Mesenchymal stem cell (in vitro differentiated cells and primary cell): ENCODE measurements around the gene ENO2.
"Not testable (repeated sequence)": the region's sequence is repeated elsewhere in the genome, so short reads cannot be mapped to it uniquely, and the experiment has no call there.

Experiments
- DNase-seq: peaks from one replicate; pipeline ENCODE4 v3.0.0-alpha.2; 2013
- H2AFZ ChIP-seq: one replicate; pipeline ENCODE4 v1.6.1; 2013; ENCODE audit warnings: low read depth, mild to moderate bottlenecking, control low read depth, inconsistent platforms, low read length, moderate library complexity
- H2AK5ac ChIP-seq: 2 replicates; pipeline ENCODE4 v1.6.1; 2013; ENCODE audit warnings: low read length, moderate library complexity, mild to moderate bottlenecking, inconsistent platforms; ENCODE audit not compliant: severe bottlenecking
- H2BK120ac ChIP-seq: one replicate; pipeline ENCODE4 v1.6.1; 2013; ENCODE audit warnings: low read depth, mild to moderate bottlenecking, inconsistent platforms, low read length, moderate library complexity
- H2BK12ac ChIP-seq, 2 experiments: one replicate each; pipeline ENCODE4 v1.6.1; 2013; ENCODE audit warnings: inconsistent platforms in 2 of 2, low read length in 2 of 2, mild to moderate bottlenecking in 2 of 2, moderate library complexity in 2 of 2, control low read depth in 1 of 2
- H2BK15ac ChIP-seq: one replicate; pipeline ENCODE4 v1.6.1; 2013; ENCODE audit warnings: mild to moderate bottlenecking, low read depth, inconsistent platforms; ENCODE audit not compliant: poor library complexity, severe bottlenecking
- H2BK5ac ChIP-seq: 2 replicates; pipeline ENCODE4 v1.6.1; 2013; ENCODE audit warnings: low read depth, mild to moderate bottlenecking, low read length, control low read depth, inconsistent platforms; ENCODE audit not compliant: poor library complexity, severe bottlenecking
- H3K14ac ChIP-seq, 2 experiments: one replicate each; pipeline ENCODE4 v1.6.1; 2013; ENCODE audit warnings: inconsistent platforms in 2 of 2, low read length in 2 of 2, control low read depth in 1 of 2, mild to moderate bottlenecking in 1 of 2, moderate library complexity in 1 of 2
- H3K18ac ChIP-seq, 2 experiments: one replicate each; pipeline ENCODE4 v1.6.1; 2013; ENCODE audit warnings: inconsistent platforms in 2 of 2, low read length in 2 of 2, control low read depth in 1 of 2, low read depth in 1 of 2, mild to moderate bottlenecking in 1 of 2
- H3K23ac ChIP-seq, 2 experiments: one replicate each; pipeline ENCODE4 v1.6.1; 2013; ENCODE audit warnings: inconsistent platforms in 2 of 2, low read length in 2 of 2, mild to moderate bottlenecking in 2 of 2, moderate library complexity in 2 of 2, control low read depth in 1 of 2
- H3K27ac ChIP-seq: 2 replicates; pipeline ENCODE4 v1.5.1; 2013; ENCODE audit warnings: mild to moderate bottlenecking, moderate library complexity, low read length, control low read depth, inconsistent platforms; ENCODE audit not compliant: poor library complexity, severe bottlenecking
- H3K27me3 ChIP-seq, 2 experiments: 2 replicates each; pipeline versions ENCODE4 v1.6.1 to v1.7.0; 2013; ENCODE audit warnings: low read length in 2 of 2, mild to moderate bottlenecking in 2 of 2, moderate library complexity in 2 of 2, control low read depth in 1 of 2, inconsistent platforms in 1 of 2; ENCODE audit not compliant: control insufficient read depth in 1 of 2, insufficient read depth in 1 of 2
- H3K36me3 ChIP-seq, 2 experiments: 2 replicates each; pipeline versions ENCODE4 v1.6.1 to v1.7.0; 2013; ENCODE audit warnings: low read length in 2 of 2, control low read depth in 1 of 2, inconsistent platforms in 1 of 2, low read depth in 1 of 2, mild to moderate bottlenecking in 1 of 2; ENCODE audit not compliant: insufficient read depth in 2 of 2, control insufficient read depth in 1 of 2
- H3K4ac ChIP-seq, 2 experiments: one replicate each; pipeline ENCODE4 v1.6.1; 2013; ENCODE audit warnings: inconsistent platforms in 2 of 2, low read length in 2 of 2, mild to moderate bottlenecking in 2 of 2, moderate library complexity in 2 of 2, control low read depth in 1 of 2, low read depth in 1 of 2
- H3K4me1 ChIP-seq: 2 replicates; pipeline ENCODE4 v1.6.1; 2013; ENCODE audit warnings: low read depth, low read length, control low read depth; ENCODE audit not compliant: control insufficient read depth, insufficient read depth
- H3K4me2 ChIP-seq: 2 replicates; pipeline ENCODE4 v1.6.1; 2013; ENCODE audit warnings: low read length, mild to moderate bottlenecking, inconsistent platforms; ENCODE audit not compliant: poor library complexity, severe bottlenecking
- H3K4me3 ChIP-seq, 2 experiments: 2 replicates each; pipeline versions ENCODE4 v1.5.1 to v1.7.0; 2013; ENCODE audit warnings: low read length in 2 of 2, mild to moderate bottlenecking in 2 of 2, control low read depth in 1 of 2, low read depth in 1 of 2; ENCODE audit not compliant: insufficient read depth in 1 of 2
- H3K79me1 ChIP-seq: replicated peaks from 2 replicates; pipeline ENCODE4 v1.6.1; 2013; ENCODE audit warnings: mild to moderate bottlenecking, control low read depth, low read length, inconsistent platforms; ENCODE audit not compliant: poor library complexity, severe bottlenecking
- H3K9ac ChIP-seq: 2 replicates; pipeline ENCODE4 v1.7.0; 2013; ENCODE audit warnings: mild to moderate bottlenecking, low read length, moderate library complexity
- H3K9me3 ChIP-seq: 2 replicates; pipeline ENCODE4 v1.7.0; 2013; ENCODE audit warnings: mild to moderate bottlenecking, low read length; ENCODE audit not compliant: control insufficient read depth
- H4K8ac ChIP-seq: one replicate; pipeline ENCODE4 v1.6.1; 2013; ENCODE audit warnings: inconsistent platforms, mild to moderate bottlenecking, low read length, moderate library complexity
- H4K91ac ChIP-seq: one replicate; pipeline ENCODE4 v1.6.1; 2013; ENCODE audit warnings: mild to moderate bottlenecking, low read length, inconsistent platforms
- WGBS: methylation state at CpG from one replicate; pipeline ENCODE4 v1.1.7; 2013; ENCODE audit warnings: mixed read lengths; 5-methylcytosine and 5-hydroxymethylcytosine counted together

ENO2 gene

GRCh38 chr12:6879824-6880223 is 34.6 kb upstream of the ENO2 start:
- H3K4me2 ChIP-seq, H3K27ac ChIP-seq, H3K4me3 ChIP-seq, H3K4ac ChIP-seq, H2BK12ac ChIP-seq, H3K23ac ChIP-seq, H2BK5ac ChIP-seq, H2BK120ac ChIP-seq, H4K8ac ChIP-seq, DNase-seq, H3K18ac ChIP-seq, H3K9ac ChIP-seq, H2BK15ac ChIP-seq, H3K27me3 ChIP-seq, H2AFZ ChIP-seq, H3K9me3 ChIP-seq, H3K14ac ChIP-seq, H4K91ac ChIP-seq: not testable (repeated sequence)
- Histone ChIP-seq H3K79me1 (peaks cover 19% of the 10 kb centered on the region), H3K36me3 (peaks cover 18 to 28% of the 10 kb centered on the region in 2 experiments), H2AK5ac (peak overlapping the region; percentile 7), H3K4me1 (peaks cover 13% of the 10 kb centered on the region)
- WGBS = 83% methylated on average over 9 of the region's 11 CpGs

DNA sequence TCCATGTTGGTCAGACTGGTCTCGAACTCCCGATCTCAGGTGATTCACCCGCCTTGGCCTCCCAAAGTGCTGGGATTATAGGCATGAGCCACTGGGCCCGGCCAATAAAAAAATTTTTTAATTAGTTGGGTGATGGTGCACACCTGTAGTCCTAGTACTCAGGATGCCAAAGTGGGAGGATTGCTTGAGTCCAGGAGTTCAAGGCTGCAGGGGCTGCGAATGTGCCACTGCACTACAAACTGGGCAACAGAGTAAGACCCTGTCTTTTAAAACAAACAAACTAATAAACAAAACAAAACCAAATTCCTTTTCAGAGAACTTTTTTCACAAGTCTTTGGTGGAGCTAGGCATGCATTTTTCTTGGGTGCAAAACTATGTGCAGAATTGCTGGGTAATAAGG is 31.1 kb upstream of the ENO2 start:
- H3K4me3 ChIP-seq = no peak overlapping the region
- H3K79me1 ChIP-seq = peaks cover 16% of the 10 kb centered on the region
- H2BK120ac ChIP-seq = no peak overlapping the region
- H2BK5ac ChIP-seq = no peak overlapping the region
- H2AFZ ChIP-seq = no peak overlapping the region
- H3K36me3 ChIP-seq = peaks cover 15 to 21% of the 10 kb centered on the region in 2 experiments
- DNase-seq = no peak
- H3K27ac ChIP-seq = no peak overlapping the region
- no peak overlapping the region for H3K18ac ChIP-seq
- H3K9me3 ChIP-seq = no peaks in the 10 kb centered on the region
- no peak overlapping the region for H2AK5ac ChIP-seq
- no peak overlapping the region for H3K4ac ChIP-seq
- no peak overlapping the region for H3K9ac ChIP-seq
- H3K4me2 ChIP-seq = no peak overlapping the region
- no peak overlapping the region for H3K14ac ChIP-seq
- H2BK12ac ChIP-seq = no peak overlapping the region
- no peaks in the 10 kb centered on the region for H3K27me3 ChIP-seq
- no peak overlapping the region for H3K23ac ChIP-seq
- H3K4me1 ChIP-seq = peaks cover 19% of the 10 kb centered on the region
- H4K8ac ChIP-seq = no peak overlapping the region
- no peak overlapping the region for H4K91ac ChIP-seq
- 100% methylated on average over 5 of the region's 5 CpGs for WGBS
- H2BK15ac ChIP-seq = no peak overlapping the region

DNA sequence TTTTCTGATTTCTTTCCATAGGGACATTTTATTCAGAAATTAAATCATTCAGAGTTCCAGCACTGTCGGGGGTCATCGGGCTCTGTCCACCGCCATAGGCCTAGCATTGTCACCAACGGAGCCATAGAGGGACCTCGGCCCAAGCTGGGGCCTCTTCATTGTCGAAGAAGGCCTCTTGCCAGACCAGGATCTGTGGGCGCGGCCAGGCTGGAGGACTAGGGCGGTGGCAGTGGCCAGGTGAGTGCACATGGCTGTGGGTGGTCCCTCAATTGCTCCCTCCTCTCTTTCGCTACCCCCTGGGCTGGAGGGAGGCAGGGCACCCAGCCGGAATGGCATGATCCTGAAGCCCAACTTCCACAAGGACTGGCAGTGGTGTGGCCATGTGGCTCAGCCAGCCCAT is 30.7 kb upstream of the ENO2 start:
- no peak overlapping the region for H3K27ac ChIP-seq
- no peaks in the 10 kb centered on the region for H3K27me3 ChIP-seq
- H3K9me3 ChIP-seq = no peaks in the 10 kb centered on the region
- no peak overlapping the region for H2BK5ac ChIP-seq
- H3K18ac ChIP-seq = no peak overlapping the region
- H3K4me3 ChIP-seq = no peak overlapping the region
- no peak overlapping the region for H3K9ac ChIP-seq
- no peak overlapping the region for H4K8ac ChIP-seq
- peaks cover 19% of the 10 kb centered on the region for H3K4me1 ChIP-seq
- no peak overlapping the region for H4K91ac ChIP-seq
- no peak overlapping the region for H3K14ac ChIP-seq
- H2AK5ac ChIP-seq = no peak overlapping the region
- H3K4me2 ChIP-seq = no peak overlapping the region
- no peak overlapping the region for H2AFZ ChIP-seq
- 97% methylated on average over 11 of the region's 11 CpGs for WGBS
- no peak overlapping the region for H3K23ac ChIP-seq
- H2BK15ac ChIP-seq = no peak overlapping the region
- no peak overlapping the region for H2BK120ac ChIP-seq
- no peak for DNase-seq
- H3K79me1 ChIP-seq = peaks cover 16% of the 10 kb centered on the region
- no peak overlapping the region for H3K4ac ChIP-seq
- peaks cover 15 to 25% of the 10 kb centered on the region in 2 experiments for H3K36me3 ChIP-seq
- no peak overlapping the region for H2BK12ac ChIP-seq

DNA sequence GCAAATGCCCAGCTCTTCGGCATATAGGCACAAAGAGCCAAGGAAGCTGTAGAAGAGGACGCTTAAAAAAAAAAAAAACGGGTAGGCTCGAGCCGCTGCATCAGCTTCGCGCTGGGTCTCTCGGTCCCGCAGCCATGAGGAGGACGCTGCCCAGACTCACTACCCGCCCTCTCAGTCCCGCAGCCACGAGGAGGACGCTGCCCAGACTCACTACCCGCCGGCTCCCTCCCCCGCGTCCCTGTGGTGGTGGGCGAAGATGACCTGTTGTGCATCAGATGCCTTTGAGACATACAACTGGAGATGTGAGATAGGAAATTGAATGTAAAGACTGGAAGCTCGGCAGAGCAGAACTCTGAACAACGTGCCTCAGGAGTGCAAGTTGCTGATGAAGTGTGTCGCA is 29.8 kb upstream of the ENO2 start:
- H2BK5ac ChIP-seq = no peak overlapping the region
- no peak overlapping the region for H2BK12ac ChIP-seq
- no peak overlapping the region for H2AFZ ChIP-seq

More for the DNA sequence above, 29.8 kb upstream of the ENO2 start:
- peaks cover 15 to 25% of the 10 kb centered on the region in 2 experiments for H3K36me3 ChIP-seq
- WGBS = 90% methylated on average over 22 of the region's 22 CpGs
- H3K9me3 ChIP-seq = no peaks in the 10 kb centered on the region
- no peaks in the 10 kb centered on the region for H3K27me3 ChIP-seq
- H3K9ac ChIP-seq = no peak overlapping the region
- no peak overlapping the region for H3K18ac ChIP-seq
- H3K23ac ChIP-seq = no peak overlapping the region
- no peak overlapping the region for H4K91ac ChIP-seq
- no peak overlapping the region for H4K8ac ChIP-seq
- no peak overlapping the region for H2BK120ac ChIP-seq
- no peak overlapping the region for H3K4me2 ChIP-seq
- H2AK5ac ChIP-seq = peak overlapping the region; percentile 13
- peaks cover 14% of the 10 kb centered on the region for H3K79me1 ChIP-seq
- H3K4me3 ChIP-seq = no peak overlapping the region
- H3K4me1 ChIP-seq = peaks cover 19% of the 10 kb centered on the region
- H2BK15ac ChIP-seq = no peak overlapping the region
- H3K14ac ChIP-seq = no peak overlapping the region
- no peak for DNase-seq
- H3K4ac ChIP-seq = no peak overlapping the region
- no peak overlapping the region for H3K27ac ChIP-seq
